Dedifferentiated amniotic fluid mesenchymal stem cell (primary cell): ENCODE measurements around the gene SFTPA2.
"Not testable (repeated sequence)": the region's sequence is repeated elsewhere in the genome, so short reads cannot be mapped to it uniquely, and the experiment has no call there.

ENCODE experiments used
- DNase-seq: peaks from one replicate; pipeline ENCODE4 v3.0.0-alpha.2; 2016; ENCODE audit errors: extremely low spot score

The SFTPA2 gene

GRCh38 chr10:79511891-79512583 is 48.2 kb downstream of the SFTPA2 start, which contains the start of gene EIF5AL1:
EIF5AL1 (plus strand) TSS chr10:79512533; CDS start chr10:79512650, 117 bp downstream.
- DNase-seq: not testable (repeated sequence)

- DNase-seq: not testable (repeated sequence)
These were observed 50.2 kb downstream of the SFTPA2 start for GRCh38 chr10:79509934-79510508.

DNA sequence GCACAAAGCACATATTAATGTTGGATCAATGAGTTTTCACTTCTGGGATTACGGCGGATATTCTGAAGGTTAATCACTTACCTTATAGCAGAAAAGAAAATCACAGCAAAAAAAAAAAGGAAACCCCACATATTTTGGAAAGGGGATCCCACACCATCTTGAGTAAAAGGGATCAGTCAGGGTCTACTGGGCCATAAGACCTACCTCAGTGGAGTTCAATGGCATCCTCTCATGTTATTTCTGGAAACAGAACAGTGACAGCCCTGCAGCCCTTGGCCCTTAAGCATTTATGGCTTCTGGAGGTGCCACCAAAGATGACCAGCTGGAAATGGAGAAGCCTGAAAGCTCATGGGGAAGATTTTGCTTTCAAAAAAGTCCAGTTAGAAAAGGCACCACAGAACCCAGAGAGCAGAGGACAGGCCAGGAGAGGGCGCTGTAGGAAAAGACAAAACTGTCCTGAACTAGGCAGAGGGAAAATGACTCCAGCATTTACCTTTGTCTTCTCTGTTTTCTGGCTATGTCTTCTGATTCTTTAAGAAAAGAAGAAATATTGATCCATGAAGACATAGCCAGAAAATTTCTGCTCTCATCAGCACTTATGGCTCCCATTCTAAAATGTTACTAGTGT is 50.8 kb downstream of the SFTPA2 start:
- not testable (repeated sequence) for DNase-seq

GRCh38 chr10:79508245-79508644 is 52.0 kb downstream of the SFTPA2 start:
- not testable (repeated sequence) for DNase-seq

DNA sequence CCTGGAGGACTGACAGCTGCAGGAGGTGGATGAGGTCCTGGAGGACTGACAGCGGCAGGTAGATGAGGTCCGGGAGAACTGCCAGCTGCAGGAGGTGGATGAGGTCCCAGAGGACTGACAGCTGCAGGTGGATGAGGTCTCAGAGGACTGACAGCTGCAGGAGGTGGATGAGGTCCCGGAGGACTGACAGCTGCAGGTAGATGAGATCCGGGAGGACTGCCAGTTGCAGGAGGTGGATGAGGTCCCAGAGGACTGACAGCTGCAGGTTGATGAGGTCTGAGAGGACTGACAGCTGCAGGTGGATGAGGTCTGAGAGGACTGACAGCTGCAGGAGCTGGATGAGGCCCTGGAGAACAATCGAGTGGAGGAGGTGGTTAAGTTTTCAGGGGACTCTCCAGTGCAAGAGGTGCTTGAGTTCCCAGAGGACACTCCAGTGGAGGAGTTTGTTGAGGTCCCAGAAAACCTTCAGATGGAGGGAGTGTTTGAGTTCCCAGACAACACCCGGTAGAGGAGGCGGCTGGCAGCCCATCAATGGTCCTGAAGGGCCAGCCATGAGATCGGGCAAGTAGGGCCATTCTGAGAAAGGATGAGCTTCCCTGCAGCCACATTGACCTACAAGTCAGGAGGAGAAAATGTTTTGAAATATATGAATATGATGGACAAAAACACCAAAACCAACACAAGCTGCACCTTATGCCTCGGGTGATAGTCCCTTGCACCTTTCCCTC is 52.6 kb downstream of the SFTPA2 start:
- DNase-seq: no peak
